Adipocyte (in vitro differentiated cells): Measurements from ENCODE around the gene SZRD1.
"Not testable (repeated sequence)": the region's sequence is repeated elsewhere in the genome, so short reads cannot be mapped to it uniquely, and the experiment has no call there.

Experiments used
- DNase-seq: peaks from one replicate; pipeline ENCODE4 v3.0.0-alpha.2; 2015; ENCODE audit warnings: low read depth
- H3K27me3 ChIP-seq: replicated peaks from 2 replicates; pipeline ENCODE4 v1.7.0; 2013; ENCODE audit warnings: mild to moderate bottlenecking, low read length, moderate library complexity; ENCODE audit not compliant: control insufficient read depth, insufficient read depth
- H3K36me3 ChIP-seq: 2 replicates; pipeline ENCODE4 v1.7.0; 2013; ENCODE audit warnings: low read length, mild to moderate bottlenecking, moderate library complexity; ENCODE audit not compliant: control insufficient read depth, insufficient read depth, severe bottlenecking
- H3K4me1 ChIP-seq: 2 replicates; pipeline ENCODE4 v1.7.0; 2013; ENCODE audit warnings: mild to moderate bottlenecking, low read length, moderate library complexity; ENCODE audit not compliant: control insufficient read depth, insufficient read depth
- H3K4me3 ChIP-seq: 2 replicates; pipeline ENCODE4 v1.7.0; 2013; ENCODE audit warnings: mild to moderate bottlenecking, low read length, moderate library complexity
- H3K9ac ChIP-seq: 2 replicates; pipeline ENCODE4 v1.7.0; 2013; ENCODE audit warnings: mild to moderate bottlenecking, low read length, moderate library complexity
- H3K9me3 ChIP-seq: 2 replicates; pipeline ENCODE4 v1.7.0; 2013; ENCODE audit warnings: mild to moderate bottlenecking, low read length, moderate library complexity; ENCODE audit not compliant: control insufficient read depth

SZRD1 gene, protein sequence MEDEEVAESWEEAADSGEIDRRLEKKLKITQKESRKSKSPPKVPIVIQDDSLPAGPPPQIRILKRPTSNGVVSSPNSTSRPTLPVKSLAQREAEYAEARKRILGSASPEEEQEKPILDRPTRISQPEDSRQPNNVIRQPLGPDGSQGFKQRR

DNA sequence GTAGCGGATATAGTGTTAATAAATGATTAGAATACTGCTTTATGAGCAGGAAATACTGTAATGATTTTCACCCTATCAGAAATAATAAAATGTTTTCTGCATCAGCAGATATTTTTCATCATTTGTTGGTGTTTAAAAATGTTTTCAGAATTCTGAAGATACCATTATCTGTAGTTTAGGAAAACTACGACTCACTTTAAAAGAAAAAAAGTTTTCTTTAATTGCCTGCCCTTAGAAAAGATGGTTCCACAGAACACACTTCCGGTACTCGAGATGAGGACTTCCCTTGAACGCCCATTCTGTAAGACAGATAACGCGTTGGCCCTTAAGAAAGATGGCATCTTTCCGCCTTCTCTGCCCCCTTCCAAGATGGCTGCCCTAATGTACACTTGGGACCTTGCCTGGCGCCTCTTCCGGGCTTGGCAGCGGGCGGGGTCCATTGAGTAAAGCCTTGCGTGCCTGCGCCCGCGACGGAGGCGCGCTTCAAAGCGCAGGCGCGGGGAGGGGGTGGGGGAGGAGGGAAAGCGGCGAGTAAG, at the start of gene SZRD1:
SZRD1 (plus strand) TSS at position 521 of the 536 bp plus-strand sequence. CDS start 16 bp downstream, outside the sequence.
- Histone ChIP-seq H3K4me3 (peak within 1 kb of the TSS; percentile 96), H3K27me3 (no peaks in the 10 kb centered on the region), H3K9me3 (no peaks in the 10 kb centered on the region), H3K4me1 (peaks cover 31% of the 10 kb centered on the region), H3K36me3 (no peaks in the 10 kb centered on the region), H3K9ac (peak within 1 kb of the TSS; percentile 93)
- DNase-seq: peak; percentile 100

DNA sequence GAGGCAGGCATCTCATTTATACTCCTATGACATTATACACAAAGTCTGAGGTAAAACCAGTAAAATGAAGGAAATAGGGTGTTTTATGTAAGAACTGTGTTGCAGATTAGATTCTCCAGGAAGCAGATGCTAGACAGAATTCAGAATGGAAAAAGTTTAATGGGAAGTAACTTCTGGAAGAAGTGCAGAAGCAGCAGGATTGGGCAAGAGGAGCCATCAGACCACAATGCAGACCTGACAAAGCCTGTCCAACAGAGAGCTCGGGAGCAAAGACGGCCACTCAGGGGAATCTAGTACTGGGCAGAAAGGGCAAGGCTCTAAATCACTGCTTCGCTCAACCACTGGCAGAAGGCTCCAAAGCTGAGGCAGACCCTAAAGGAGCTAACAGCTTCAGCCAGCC, 48.5 kb upstream of the SZRD1 start:
- H3K27me3 ChIP-seq: no peaks in the 10 kb centered on the region
- peaks cover 33% of the 10 kb centered on the region for H3K4me1 ChIP-seq
- peaks cover 16% of the 10 kb centered on the region for H3K36me3 ChIP-seq
- H3K4me3 ChIP-seq: no peak overlapping the region
- H3K9me3 ChIP-seq: no peaks in the 10 kb centered on the region
- no peak overlapping the region for H3K9ac ChIP-seq
- no peak for DNase-seq

DNA sequence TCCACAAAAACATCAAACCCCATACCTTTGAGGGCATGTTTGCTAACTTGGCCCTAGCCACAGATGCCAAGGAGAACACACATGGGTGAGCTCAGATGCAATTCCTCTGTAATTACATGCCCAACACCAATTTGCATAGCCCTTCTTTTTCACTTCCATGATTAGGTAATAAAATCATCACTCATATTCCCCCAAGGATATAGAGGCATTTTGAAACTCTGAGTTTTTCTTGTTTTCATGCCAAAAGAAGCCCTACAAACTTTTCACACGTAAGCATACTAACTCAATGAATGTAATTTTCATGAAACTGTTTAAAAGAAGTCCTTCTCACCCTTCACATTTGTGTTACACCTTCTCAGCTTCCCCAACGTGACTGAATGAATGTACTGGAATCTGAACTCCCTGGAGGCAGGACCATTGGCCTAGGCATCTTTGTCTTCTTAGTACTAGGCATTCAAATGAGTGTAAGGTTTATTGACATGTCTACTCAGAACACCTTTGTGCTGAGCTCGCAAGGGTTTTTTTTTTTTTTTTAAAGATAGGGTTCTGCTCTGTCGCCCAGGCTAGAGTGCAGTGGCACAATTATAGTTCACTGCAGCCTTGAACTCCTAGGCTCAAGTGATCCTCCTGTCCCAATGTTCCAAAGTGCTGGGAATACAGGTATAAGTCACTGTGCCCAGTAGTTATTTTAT, 45.7 kb upstream of the SZRD1 start:
- H3K4me3 ChIP-seq: no peak overlapping the region
- H3K36me3 ChIP-seq: no peaks in the 10 kb centered on the region
- H3K9me3 ChIP-seq: no peaks in the 10 kb centered on the region
- H3K9ac ChIP-seq: no peak overlapping the region
- H3K4me1 ChIP-seq: peaks cover 50% of the 10 kb centered on the region
- peak; percentile 30 for DNase-seq
- H3K27me3 ChIP-seq: no peaks in the 10 kb centered on the region

DNA sequence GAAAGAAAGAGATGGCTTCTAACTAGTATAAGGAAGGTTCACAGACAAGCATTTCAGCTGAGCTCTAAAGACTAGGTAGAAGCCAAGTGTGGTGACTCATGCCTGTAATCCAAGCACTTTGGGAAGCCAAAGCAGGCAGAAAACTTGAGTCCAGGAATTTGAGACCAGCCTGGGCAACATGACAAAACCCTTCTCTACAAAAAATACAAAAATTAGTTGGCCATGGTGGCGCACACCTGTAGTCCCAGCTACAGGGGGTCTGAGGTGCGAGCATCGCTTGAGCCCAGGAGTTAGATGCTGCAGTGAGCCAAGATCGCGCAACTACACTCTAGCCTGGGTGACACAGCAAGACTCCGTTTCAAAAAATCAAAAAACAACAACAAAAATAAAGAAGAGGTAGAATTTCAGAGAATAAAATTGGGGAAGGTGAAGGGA, 42.6 kb upstream of the SZRD1 start:
- H3K27me3 ChIP-seq: no peaks in the 10 kb centered on the region
- no peaks in the 10 kb centered on the region for H3K9me3 ChIP-seq
- no peak overlapping the region for H3K4me3 ChIP-seq
- DNase-seq: peak; percentile 87
- H3K36me3 ChIP-seq: peaks cover 4% of the 10 kb centered on the region
- H3K4me1 ChIP-seq: peaks cover 33% of the 10 kb centered on the region
- no peak overlapping the region for H3K9ac ChIP-seq

DNA sequence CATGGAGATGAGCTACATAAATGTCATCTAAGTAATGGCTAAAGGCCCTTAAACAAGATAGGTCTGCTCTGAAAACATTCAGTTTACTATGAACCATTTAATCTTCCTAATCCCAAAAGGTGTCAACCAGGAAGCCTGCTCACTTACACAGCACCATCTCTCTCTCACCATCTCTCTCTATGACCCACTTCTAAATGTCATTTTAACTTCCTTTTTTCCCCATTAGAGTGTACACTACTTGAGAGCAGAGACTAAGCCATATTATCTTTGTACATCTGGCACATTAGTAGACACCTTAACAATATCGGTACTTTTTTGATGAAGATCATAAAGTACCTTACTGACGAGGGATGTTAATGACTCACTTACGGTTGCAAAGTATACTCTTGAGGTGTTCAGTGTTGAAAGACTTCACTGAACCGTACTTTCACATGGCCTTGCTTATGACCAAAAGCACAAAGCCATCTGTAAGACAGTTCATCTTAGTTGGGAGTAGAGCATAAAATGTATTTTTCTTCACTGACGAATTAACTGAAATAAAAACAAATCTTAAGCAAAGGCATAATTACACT, 40.1 kb upstream of the SZRD1 start:
- DNase-seq: no peak
- Histone ChIP-seq H3K4me1 (peaks cover 17% of the 10 kb centered on the region), H3K4me3 (no peak overlapping the region), H3K36me3 (peaks cover 4% of the 10 kb centered on the region), H3K9me3 (no peaks in the 10 kb centered on the region), H3K9ac (no peak overlapping the region), H3K27me3 (no peaks in the 10 kb centered on the region)

DNA sequence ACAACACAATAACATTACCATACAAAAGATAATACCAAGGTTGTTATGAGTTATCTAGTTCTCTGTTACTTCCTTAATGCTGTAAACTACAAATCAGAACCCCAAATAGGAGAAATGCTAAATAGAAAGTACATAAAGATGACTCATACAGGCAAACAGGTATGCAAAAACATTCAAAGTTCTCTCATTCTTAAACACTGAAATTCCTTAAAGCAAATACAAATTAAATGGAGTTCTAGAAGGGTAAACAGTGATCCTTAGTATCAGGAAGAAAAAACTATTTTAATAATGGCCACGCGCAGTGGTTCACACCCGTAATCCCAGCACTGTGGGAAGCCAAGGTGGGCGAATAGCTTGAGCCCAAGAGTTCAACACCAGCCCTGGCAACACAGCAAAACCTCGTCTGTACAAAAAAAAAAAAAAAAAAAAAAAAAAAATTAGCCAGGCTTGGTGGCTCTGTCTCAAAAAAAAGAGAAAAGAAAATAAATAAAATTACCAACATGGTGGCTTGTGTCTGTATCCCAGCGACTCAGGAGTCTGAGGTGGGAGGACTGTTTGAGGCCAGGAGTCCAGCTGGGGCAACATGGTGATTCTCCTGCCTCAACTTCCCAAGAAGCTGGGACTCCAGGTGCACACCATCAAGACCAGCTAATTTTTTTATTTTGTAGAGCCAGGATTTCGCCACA, 32.2 kb upstream of the SZRD1 start:
- DNase-seq: no peak
- H3K4me1 ChIP-seq: no peaks in the 10 kb centered on the region
- H3K27me3 ChIP-seq: no peaks in the 10 kb centered on the region
- H3K36me3 ChIP-seq: no peaks in the 10 kb centered on the region
- no peak overlapping the region for H3K9ac ChIP-seq
- H3K4me3 ChIP-seq: no peak overlapping the region
- no peaks in the 10 kb centered on the region for H3K9me3 ChIP-seq

DNA sequence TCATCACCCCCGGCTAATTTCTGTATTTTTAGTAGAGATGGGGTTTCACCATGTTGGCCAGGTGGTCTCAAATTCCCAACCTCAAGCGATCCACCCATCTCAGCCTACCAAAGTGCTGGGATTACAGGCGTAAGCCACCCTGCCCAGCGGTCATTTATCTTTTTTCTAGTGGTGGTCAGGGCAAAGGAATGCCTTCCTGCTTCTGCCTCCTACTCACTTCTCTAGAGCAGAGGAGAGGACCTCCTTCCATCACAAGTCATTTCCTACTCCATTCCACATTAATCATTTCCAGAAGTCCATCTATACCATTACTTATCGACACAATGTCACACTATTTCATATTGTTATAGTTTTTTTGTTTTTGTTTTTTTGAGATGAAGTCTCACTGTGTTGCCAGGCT, 28.1 kb upstream of the SZRD1 start:
- Histone ChIP-seq H3K36me3 (no peaks in the 10 kb centered on the region), H3K9me3 (no peaks in the 10 kb centered on the region), H3K9ac (no peak overlapping the region), H3K4me3 (no peak overlapping the region), H3K27me3 (no peaks in the 10 kb centered on the region), H3K4me1 (no peaks in the 10 kb centered on the region)
- DNase-seq: peak; percentile 31

DNA sequence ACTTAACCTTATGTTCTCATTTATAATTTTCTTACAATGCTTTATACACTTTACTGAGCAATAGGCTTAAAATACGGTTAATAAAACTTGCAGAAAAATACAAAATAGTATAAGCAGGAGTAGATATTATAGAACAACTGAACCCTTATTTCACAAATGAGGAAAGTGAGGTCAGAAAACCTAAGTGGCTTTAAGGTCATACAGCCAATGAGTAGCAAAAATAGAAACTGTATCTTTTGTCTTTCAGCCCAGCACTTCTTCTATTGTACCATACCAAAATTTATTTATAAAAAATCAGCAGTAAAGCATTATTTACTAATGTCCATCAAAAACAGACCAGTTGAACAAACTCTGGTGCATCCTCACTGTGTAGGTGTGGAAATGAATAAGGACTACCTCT, 26.4 kb upstream of the SZRD1 start:
- Histone ChIP-seq H3K9me3 (no peaks in the 10 kb centered on the region), H3K9ac (no peak overlapping the region), H3K36me3 (no peaks in the 10 kb centered on the region), H3K27me3 (no peaks in the 10 kb centered on the region), H3K4me1 (no peaks in the 10 kb centered on the region), H3K4me3 (no peak overlapping the region)
- no peak for DNase-seq

DNA sequence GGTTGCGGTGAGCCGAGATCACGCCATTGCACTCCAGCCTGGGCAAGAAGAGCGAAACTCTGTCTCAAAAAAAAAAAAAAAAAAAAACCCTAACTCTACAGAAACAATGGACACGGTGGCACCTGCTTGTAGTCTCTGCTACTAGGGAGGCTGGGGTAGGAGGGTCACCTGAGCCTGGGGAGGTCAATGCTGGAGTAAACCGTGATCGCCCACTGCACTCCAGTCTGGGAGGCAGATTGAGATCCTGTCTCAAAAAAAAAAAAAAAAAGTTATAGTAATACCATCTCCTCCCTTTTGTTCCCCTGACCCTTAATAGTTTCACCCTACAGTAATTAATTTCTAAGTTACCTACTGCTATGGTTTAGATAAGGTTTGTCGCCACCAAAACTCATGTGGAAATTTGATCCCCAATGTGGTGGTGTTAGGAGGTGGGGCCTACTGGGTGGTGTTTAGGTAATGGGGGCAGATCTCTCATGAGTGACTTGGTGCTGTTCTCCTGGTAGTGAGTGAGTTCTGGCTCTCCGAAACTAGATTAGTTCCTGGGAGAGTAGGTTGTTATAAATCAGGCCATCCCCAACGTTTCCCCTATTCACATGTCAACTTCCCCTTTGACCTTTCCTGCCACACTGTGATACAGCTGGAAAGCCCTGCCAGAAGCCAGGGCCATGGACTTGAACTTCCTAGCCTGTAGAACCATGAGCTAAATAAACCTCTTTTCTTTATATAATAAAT, 24.5 kb upstream of the SZRD1 start:
- no peaks in the 10 kb centered on the region for H3K36me3 ChIP-seq
- no peaks in the 10 kb centered on the region for H3K9me3 ChIP-seq
- no peak for DNase-seq
- no peak overlapping the region for H3K9ac ChIP-seq
- no peaks in the 10 kb centered on the region for H3K27me3 ChIP-seq
- H3K4me3 ChIP-seq: no peak overlapping the region
- H3K4me1 ChIP-seq: no peaks in the 10 kb centered on the region

DNA sequence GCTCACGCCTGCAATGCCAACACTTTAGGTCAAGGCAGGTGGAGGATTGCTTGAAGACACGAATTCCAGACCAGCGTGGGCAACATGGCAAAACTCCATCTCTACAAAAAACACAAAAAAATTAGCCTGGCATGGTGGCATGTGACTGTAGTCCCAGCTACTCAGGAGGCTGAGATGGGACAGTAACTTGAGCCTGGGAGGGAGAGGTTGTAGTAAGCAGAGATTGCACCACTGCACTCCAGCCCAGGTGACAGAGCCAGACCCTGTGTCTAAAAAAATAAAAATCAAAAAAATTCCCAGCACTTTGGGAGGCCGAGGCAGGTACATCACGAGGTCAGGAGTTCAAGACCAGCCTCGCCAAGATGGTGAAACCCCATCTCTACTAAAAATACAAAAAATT, 23.8 kb upstream of the SZRD1 start:
- H3K4me1 ChIP-seq, DNase-seq, H3K9ac ChIP-seq, H3K36me3 ChIP-seq, H3K27me3 ChIP-seq, H3K9me3 ChIP-seq, H3K4me3 ChIP-seq: not testable (repeated sequence)
